T-helper 1 cell treated with Interleukin-12 subunit alpha and Interleukin-12 subunit beta and Interleukin-4 antibody, amounts not matched to agents 30 μg/mL and 1 μg/mL, for 36 hours (primary cell): ENCODE results near the gene FITM2.
"Not testable (repeated sequence)": the region's sequence is repeated elsewhere in the genome, so short reads cannot be mapped to it uniquely, and the experiment has no call there.

Experiments used
- H3K27ac Mint-ChIP-seq: one replicate; pipeline ENCODE4 v1.8.0; 2021; ENCODE audit warnings: mild to moderate bottlenecking, mixed read lengths
- H3K27me3 Mint-ChIP-seq: one replicate; pipeline ENCODE4 v1.8.0; 2021; ENCODE audit warnings: low read depth, mixed read lengths
- H3K36me3 Mint-ChIP-seq: one replicate; pipeline ENCODE4 v1.8.0; 2021; ENCODE audit warnings: low read depth, mixed read lengths
- H3K4me1 Mint-ChIP-seq: one replicate; pipeline ENCODE4 v1.8.0; 2021; ENCODE audit warnings: low read depth, mixed read lengths
- H3K4me3 Mint-ChIP-seq: one replicate; pipeline ENCODE4 v1.8.0; 2021; ENCODE audit warnings: mild to moderate bottlenecking, moderate library complexity, mixed read lengths
- H3K9me3 Mint-ChIP-seq: one replicate; pipeline ENCODE4 v1.8.0; 2021; ENCODE audit warnings: mixed read lengths

FITM2 gene

GRCh38 chr20:44343162-44343675 is 32.2 kb upstream of the FITM2 start:
- Mint-ChIP-seq H3K4me3 (no peak overlapping the region), H3K27me3 (peaks cover 4% of the 10 kb centered on the region), H3K27ac (no peak overlapping the region), H3K36me3 (no peaks in the 10 kb centered on the region), H3K4me1 (no peaks in the 10 kb centered on the region), H3K9me3 (no peaks in the 10 kb centered on the region)

- no peaks in the 10 kb centered on the region for H3K4me1 Mint-ChIP-seq
- H3K27me3 Mint-ChIP-seq: peaks cover 4% of the 10 kb centered on the region
- no peaks in the 10 kb centered on the region for H3K36me3 Mint-ChIP-seq
- H3K4me3 Mint-ChIP-seq: no peak overlapping the region
- no peak overlapping the region for H3K27ac Mint-ChIP-seq
- no peaks in the 10 kb centered on the region for H3K9me3 Mint-ChIP-seq
Observed at GRCh38 chr20:44342248-44342647, 31.2 kb upstream of the FITM2 start.

GRCh38 chr20:44336725-44337380 is 25.9 kb upstream of the FITM2 start, which contains the start of gene R3HDML:
TSS of gene R3HDML (plus strand) at chr20:44337043. CDS start at chr20:44337158, 115 bp downstream.
- H3K27me3 Mint-ChIP-seq: peaks cover 11% of the 10 kb centered on the region

GRCh38 chr20:44336086-44336485 is 25.1 kb upstream of the FITM2 start:
- Mint-ChIP-seq H3K27me3 (peaks cover 11% of the 10 kb centered on the region), H3K4me1 (no peaks in the 10 kb centered on the region), H3K4me3 (no peak overlapping the region), H3K9me3 (no peaks in the 10 kb centered on the region), H3K27ac (no peak overlapping the region), H3K36me3 (no peaks in the 10 kb centered on the region)

More at GRCh38 chr20:44336725-44337380, 25.9 kb upstream of the FITM2 start, which contains the start of gene R3HDML:
- no peak within 1 kb of the TSS for H3K4me3 Mint-ChIP-seq
- no peaks in the 10 kb centered on the region for H3K4me1 Mint-ChIP-seq
- no peaks in the 10 kb centered on the region for H3K9me3 Mint-ChIP-seq
- H3K36me3 Mint-ChIP-seq: no peaks in the 10 kb centered on the region
- H3K27ac Mint-ChIP-seq: no peak within 1 kb of the TSS

- Mint-ChIP-seq H3K4me3 (no peak overlapping the region), H3K9me3 (no peaks in the 10 kb centered on the region), H3K36me3 (no peaks in the 10 kb centered on the region), H3K4me1 (no peaks in the 10 kb centered on the region), H3K27me3 (peaks cover 11% of the 10 kb centered on the region), H3K27ac (no peak overlapping the region)
Observed at GRCh38 chr20:44335675-44336074, 24.7 kb upstream of the FITM2 start.

- H3K27ac Mint-ChIP-seq: no peak overlapping the region
- H3K9me3 Mint-ChIP-seq: no peaks in the 10 kb centered on the region
- peaks cover 11% of the 10 kb centered on the region for H3K27me3 Mint-ChIP-seq
- no peaks in the 10 kb centered on the region for H3K4me1 Mint-ChIP-seq
- H3K4me3 Mint-ChIP-seq: no peak overlapping the region
- H3K36me3 Mint-ChIP-seq: no peaks in the 10 kb centered on the region
Observed at GRCh38 chr20:44334709-44335108, 23.7 kb upstream of the FITM2 start.

GRCh38 chr20:44334306-44334705 is 23.3 kb upstream of the FITM2 start:
- H3K4me3 Mint-ChIP-seq: no peak overlapping the region
- H3K4me1 Mint-ChIP-seq: no peaks in the 10 kb centered on the region
- peaks cover 11% of the 10 kb centered on the region for H3K27me3 Mint-ChIP-seq
- no peak overlapping the region for H3K27ac Mint-ChIP-seq
- H3K36me3 Mint-ChIP-seq: no peaks in the 10 kb centered on the region
- H3K9me3 Mint-ChIP-seq: no peaks in the 10 kb centered on the region

- Mint-ChIP-seq H3K27ac (no peak overlapping the region), H3K4me1 (no peaks in the 10 kb centered on the region), H3K9me3 (no peaks in the 10 kb centered on the region), H3K36me3 (no peaks in the 10 kb centered on the region), H3K4me3 (no peak overlapping the region), H3K27me3 (peaks cover 19% of the 10 kb centered on the region)
Observed at GRCh38 chr20:44331201-44331600, 20.2 kb upstream of the FITM2 start.

GRCh38 chr20:44328428-44328827 is 17.4 kb upstream of the FITM2 start:
- Mint-ChIP-seq H3K4me1 (no peaks in the 10 kb centered on the region), H3K36me3 (no peaks in the 10 kb centered on the region), H3K4me3 (no peak overlapping the region), H3K9me3 (no peaks in the 10 kb centered on the region), H3K27me3 (peaks cover 12% of the 10 kb centered on the region), H3K27ac (no peak overlapping the region)

GRCh38 chr20:44327748-44328147 is 16.7 kb upstream of the FITM2 start:
- not testable (repeated sequence) for H3K27ac Mint-ChIP-seq, H3K4me3 Mint-ChIP-seq, H3K36me3 Mint-ChIP-seq

GRCh38 chr20:44326391-44327159 is 15.6 kb upstream of the FITM2 start:
- no peaks in the 10 kb centered on the region for H3K4me1 Mint-ChIP-seq
- peaks cover 12% of the 10 kb centered on the region for H3K27me3 Mint-ChIP-seq
- no peak overlapping the region for H3K27ac Mint-ChIP-seq
- H3K9me3 Mint-ChIP-seq: no peaks in the 10 kb centered on the region
- H3K4me3 Mint-ChIP-seq: no peak overlapping the region
- no peaks in the 10 kb centered on the region for H3K36me3 Mint-ChIP-seq

More at GRCh38 chr20:44327748-44328147, 16.7 kb upstream of the FITM2 start:
- H3K9me3 Mint-ChIP-seq, H3K4me1 Mint-ChIP-seq: not testable (repeated sequence)
- peaks cover 12% of the 10 kb centered on the region for H3K27me3 Mint-ChIP-seq

GRCh38 chr20:44324343-44324742 is 13.3 kb upstream of the FITM2 start:
- H3K4me1 Mint-ChIP-seq: no peaks in the 10 kb centered on the region
- no peaks in the 10 kb centered on the region for H3K9me3 Mint-ChIP-seq
- H3K27ac Mint-ChIP-seq: no peak overlapping the region
- H3K36me3 Mint-ChIP-seq: no peaks in the 10 kb centered on the region
- peaks cover 12% of the 10 kb centered on the region for H3K27me3 Mint-ChIP-seq
- H3K4me3 Mint-ChIP-seq: no peak overlapping the region

- Mint-ChIP-seq H3K9me3 (no peaks in the 10 kb centered on the region), H3K27me3 (no peaks in the 10 kb centered on the region), H3K4me1 (no peaks in the 10 kb centered on the region), H3K27ac (no peak overlapping the region), H3K36me3 (no peaks in the 10 kb centered on the region), H3K4me3 (no peak overlapping the region)
Observed at GRCh38 chr20:44319839-44320422, 8.9 kb upstream of the FITM2 start.

GRCh38 chr20:44314870-44315269 is 3.9 kb upstream of the FITM2 start:
- Mint-ChIP-seq H3K4me1 (peaks cover 12% of the 10 kb centered on the region), H3K4me3 (no peak overlapping the region), H3K36me3 (no peaks in the 10 kb centered on the region), H3K27ac (no peak overlapping the region), H3K9me3 (no peaks in the 10 kb centered on the region), H3K27me3 (peaks cover 4% of the 10 kb centered on the region)
